Cardiac muscle cell (in vitro differentiated cells and primary cell): ENCODE measurements around the gene CDCA3. TPM values are rescaled to one million over a fixed set of nuclear protein-coding genes. Genes with fewer than 3 reads are reported as not detected.
"Not testable (repeated sequence)": the region's sequence is repeated elsewhere in the genome, so short reads cannot be mapped to it uniquely, and the experiment has no call there.

Experiments
- DNase-seq, 2 donors: peaks; one replicate each; pipeline versions ENCODE4 v3.0.0 to v3.0.0-alpha.2; 2010 to 2017; ENCODE audit warnings: low read depth in 1 of 2, low spot score in 1 of 2
- H3K27ac ChIP-seq: fragments of 200-600 bp; sonication (generic); 2 replicates; pipeline ENCODE4 v1.5.1; 2016
- H3K27me3 ChIP-seq: fragments of 200-600 bp; sonication (generic); 2 replicates; pipeline ENCODE4 v1.6.0; 2016; ENCODE audit warnings: control low read depth
- H3K36me3 ChIP-seq: fragments of 200-600 bp; sonication (generic); 2 replicates; pipeline ENCODE4 v1.5.1; 2016; ENCODE audit warnings: control low read depth
- H3K4me1 ChIP-seq: fragments of 200-600 bp; sonication (generic); 2 replicates; pipeline ENCODE4 v1.8.1; 2017; ENCODE audit warnings: low read depth, mild to moderate bottlenecking, mixed run types
- H3K4me3 ChIP-seq: fragments of 200-600 bp; sonication (generic); 2 replicates; pipeline ENCODE4 v1.5.1; 2016; ENCODE audit warnings: mild to moderate bottlenecking
- H3K9me3 ChIP-seq: fragments of 200-600 bp; sonication (generic); 2 replicates; pipeline ENCODE4 v1.5.1; 2017; ENCODE audit warnings: low read depth, mild to moderate bottlenecking, control low read depth
- CTCF ChIP-seq: IDR thresholded peaks from 2 replicates; pipeline ENCODE4 v1.5.1; 2012; ENCODE audit warnings: low read depth, mild to moderate bottlenecking, low read length
- polyA plus RNA-seq: library from polyadenylated mRNA; unstranded; fragments of >200 nt; fragmentation: Nextera tagmentation; extraction: Ambion mirVana; gene quantifications from 2 replicates; pipeline ENCODE4 v1.2.1, GENCODE V29; 2016
- total RNA-seq: library from RNA; depleted of rRNA; stranded (reverse); fragments of >200 nt; gene quantifications from 2 replicates; pipeline ENCODE4 v1.2.3, GENCODE V29; 2016

Gene CDCA3
- total and polyA plus RNA-seq, 2 experiments from 2014 or later, result 10.4 to 42.8 TPM

DNA sequence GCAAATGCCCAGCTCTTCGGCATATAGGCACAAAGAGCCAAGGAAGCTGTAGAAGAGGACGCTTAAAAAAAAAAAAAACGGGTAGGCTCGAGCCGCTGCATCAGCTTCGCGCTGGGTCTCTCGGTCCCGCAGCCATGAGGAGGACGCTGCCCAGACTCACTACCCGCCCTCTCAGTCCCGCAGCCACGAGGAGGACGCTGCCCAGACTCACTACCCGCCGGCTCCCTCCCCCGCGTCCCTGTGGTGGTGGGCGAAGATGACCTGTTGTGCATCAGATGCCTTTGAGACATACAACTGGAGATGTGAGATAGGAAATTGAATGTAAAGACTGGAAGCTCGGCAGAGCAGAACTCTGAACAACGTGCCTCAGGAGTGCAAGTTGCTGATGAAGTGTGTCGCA, 33.5 kb upstream of the CDCA3 start:
- H3K4me1 ChIP-seq, result no peaks in the 10 kb centered on the region
- DNase-seq, result no peak

DNA sequence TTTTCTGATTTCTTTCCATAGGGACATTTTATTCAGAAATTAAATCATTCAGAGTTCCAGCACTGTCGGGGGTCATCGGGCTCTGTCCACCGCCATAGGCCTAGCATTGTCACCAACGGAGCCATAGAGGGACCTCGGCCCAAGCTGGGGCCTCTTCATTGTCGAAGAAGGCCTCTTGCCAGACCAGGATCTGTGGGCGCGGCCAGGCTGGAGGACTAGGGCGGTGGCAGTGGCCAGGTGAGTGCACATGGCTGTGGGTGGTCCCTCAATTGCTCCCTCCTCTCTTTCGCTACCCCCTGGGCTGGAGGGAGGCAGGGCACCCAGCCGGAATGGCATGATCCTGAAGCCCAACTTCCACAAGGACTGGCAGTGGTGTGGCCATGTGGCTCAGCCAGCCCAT, 32.6 kb upstream of the CDCA3 start:
- no peak overlapping the region for H3K27ac ChIP-seq
- no peaks in the 10 kb centered on the region for H3K27me3 ChIP-seq
- no peak for DNase-seq
- H3K36me3 ChIP-seq, result no peaks in the 10 kb centered on the region
- no peaks in the 10 kb centered on the region for H3K9me3 ChIP-seq
- H3K4me3 ChIP-seq, result no peak overlapping the region
- no peaks in the 10 kb centered on the region for H3K4me1 ChIP-seq
- no peak for TF ChIP-seq CTCF

More for the DNA sequence above, 33.5 kb upstream of the CDCA3 start:
- Histone ChIP-seq H3K27ac (no peak overlapping the region), H3K36me3 (no peaks in the 10 kb centered on the region), H3K9me3 (no peaks in the 10 kb centered on the region), H3K4me3 (no peak overlapping the region), H3K27me3 (no peaks in the 10 kb centered on the region)
- TF ChIP-seq CTCF, result no peak

DNA sequence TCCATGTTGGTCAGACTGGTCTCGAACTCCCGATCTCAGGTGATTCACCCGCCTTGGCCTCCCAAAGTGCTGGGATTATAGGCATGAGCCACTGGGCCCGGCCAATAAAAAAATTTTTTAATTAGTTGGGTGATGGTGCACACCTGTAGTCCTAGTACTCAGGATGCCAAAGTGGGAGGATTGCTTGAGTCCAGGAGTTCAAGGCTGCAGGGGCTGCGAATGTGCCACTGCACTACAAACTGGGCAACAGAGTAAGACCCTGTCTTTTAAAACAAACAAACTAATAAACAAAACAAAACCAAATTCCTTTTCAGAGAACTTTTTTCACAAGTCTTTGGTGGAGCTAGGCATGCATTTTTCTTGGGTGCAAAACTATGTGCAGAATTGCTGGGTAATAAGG, 32.2 kb upstream of the CDCA3 start:
- Histone ChIP-seq H3K27me3 (no peaks in the 10 kb centered on the region), H3K9me3 (no peaks in the 10 kb centered on the region), H3K4me3 (no peak overlapping the region), H3K36me3 (no peaks in the 10 kb centered on the region), H3K27ac (no peak overlapping the region), H3K4me1 (no peaks in the 10 kb centered on the region)
- TF ChIP-seq CTCF, result no peak
- DNase-seq, result no peak

DNA sequence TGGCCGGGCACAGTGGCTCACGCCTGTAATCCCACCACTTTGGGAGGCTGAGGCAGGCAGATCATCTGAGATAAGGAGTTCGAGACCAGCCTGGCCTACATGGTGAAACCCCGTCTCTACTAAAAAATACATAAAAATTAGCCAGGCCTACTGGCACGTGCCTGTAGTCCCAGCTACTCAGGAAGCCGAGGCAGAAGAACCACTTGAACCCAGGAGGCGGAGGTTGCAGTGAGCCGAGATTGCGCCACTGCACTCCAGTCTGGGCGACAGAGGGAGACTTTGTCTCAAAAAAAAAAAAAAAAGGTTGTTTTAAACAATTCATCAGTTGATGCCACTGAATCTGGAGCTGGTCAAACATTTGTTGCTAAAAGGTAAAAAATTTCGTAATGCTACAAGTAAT, 28.7 kb upstream of the CDCA3 start:
- H3K4me1 ChIP-seq, DNase-seq, H3K36me3 ChIP-seq, H3K27me3 ChIP-seq, H3K9me3 ChIP-seq, H3K4me3 ChIP-seq, H3K27ac ChIP-seq: not testable (repeated sequence)

GRCh38 chr12:6874015-6874368, 22.9 kb upstream of the CDCA3 start:
- H3K4me1 ChIP-seq, DNase-seq, H3K27me3 ChIP-seq, H3K9me3 ChIP-seq: not testable (repeated sequence)
- H3K4me3 ChIP-seq, result peak overlapping the region; percentile 57
- H3K36me3 ChIP-seq, result peaks cover 18% of the 10 kb centered on the region
- H3K27ac ChIP-seq, result peak overlapping the region; percentile 69

GRCh38 chr12:6873094-6874014, 22.3 kb upstream of the CDCA3 start, which contains the start of gene SPSB2:
Gene SPSB2, minus strand, starts transcription at chr12:6873303. Its CDS starts 402 bp downstream, at chr12:6872901.
- TF ChIP-seq CTCF, result no peak
- Histone ChIP-seq H3K4me3 (peak within 1 kb of the TSS; percentile 57), H3K36me3 (peaks cover 19% of the 10 kb centered on the region), H3K27me3 (no peaks in the 10 kb centered on the region), H3K9me3 (no peaks in the 10 kb centered on the region), H3K27ac (peak within 1 kb of the TSS; percentile 69), H3K4me1 (peaks cover 12% of the 10 kb centered on the region)
- peak; percentile 97 to 100 for DNase-seq
